NB4 (cell line): ENCODE data around the gene SLC6A2.

Experiments
- DNase-seq: peaks from one replicate; pipeline ENCODE4 v3.0.0; 2010; ENCODE audit warnings: low read depth
- H3K4me3 ChIP-seq: one replicate; pipeline ENCODE4 v1.5.1; 2011; ENCODE audit warnings: mild to moderate bottlenecking, low read depth, low read length, moderate library complexity
- MYC ChIP-seq: IDR thresholded peaks from 2 replicates; pipeline ENCODE4 v1.6.1; 2011; ENCODE audit warnings: low read depth, low read length
- POLR2A ChIP-seq: IDR thresholded peaks from 2 replicates; pipeline ENCODE4 v1.6.1; 2011; ENCODE audit warnings: mild to moderate bottlenecking; ENCODE audit not compliant: insufficient read length; ENCODE audit errors: extremely low read depth
- TF ChIP-seq, protein P1 (sequence below): IDR thresholded peaks from 2 replicates; pipeline ENCODE4 v1.6.1; 2011; ENCODE audit warnings: low read depth, low read length
- TF ChIP-seq, protein P2 (sequence below): IDR thresholded peaks from one replicate; pipeline ENCODE4 v1.5.1; 2012; ENCODE audit warnings: low read depth, low read length

The SLC6A2 gene

GRCh38 chr16:55695595-55695994, 39.8 kb downstream of the SLC6A2 start:
- TF ChIP-seq POLR2A (no peak), MYC (no peak)
- TF ChIP-seq, protein P1, sequence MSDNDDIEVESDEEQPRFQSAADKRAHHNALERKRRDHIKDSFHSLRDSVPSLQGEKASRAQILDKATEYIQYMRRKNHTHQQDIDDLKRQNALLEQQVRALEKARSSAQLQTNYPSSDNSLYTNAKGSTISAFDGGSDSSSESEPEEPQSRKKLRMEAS = no peak
- TF ChIP-seq, protein P2, sequence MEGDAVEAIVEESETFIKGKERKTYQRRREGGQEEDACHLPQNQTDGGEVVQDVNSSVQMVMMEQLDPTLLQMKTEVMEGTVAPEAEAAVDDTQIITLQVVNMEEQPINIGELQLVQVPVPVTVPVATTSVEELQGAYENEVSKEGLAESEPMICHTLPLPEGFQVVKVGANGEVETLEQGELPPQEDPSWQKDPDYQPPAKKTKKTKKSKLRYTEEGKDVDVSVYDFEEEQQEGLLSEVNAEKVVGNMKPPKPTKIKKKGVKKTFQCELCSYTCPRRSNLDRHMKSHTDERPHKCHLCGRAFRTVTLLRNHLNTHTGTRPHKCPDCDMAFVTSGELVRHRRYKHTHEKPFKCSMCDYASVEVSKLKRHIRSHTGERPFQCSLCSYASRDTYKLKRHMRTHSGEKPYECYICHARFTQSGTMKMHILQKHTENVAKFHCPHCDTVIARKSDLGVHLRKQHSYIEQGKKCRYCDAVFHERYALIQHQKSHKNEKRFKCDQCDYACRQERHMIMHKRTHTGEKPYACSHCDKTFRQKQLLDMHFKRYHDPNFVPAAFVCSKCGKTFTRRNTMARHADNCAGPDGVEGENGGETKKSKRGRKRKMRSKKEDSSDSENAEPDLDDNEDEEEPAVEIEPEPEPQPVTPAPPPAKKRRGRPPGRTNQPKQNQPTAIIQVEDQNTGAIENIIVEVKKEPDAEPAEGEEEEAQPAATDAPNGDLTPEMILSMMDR = no peak
- DNase-seq = no peak
- H3K4me3 ChIP-seq = no peak overlapping the region

DNA sequence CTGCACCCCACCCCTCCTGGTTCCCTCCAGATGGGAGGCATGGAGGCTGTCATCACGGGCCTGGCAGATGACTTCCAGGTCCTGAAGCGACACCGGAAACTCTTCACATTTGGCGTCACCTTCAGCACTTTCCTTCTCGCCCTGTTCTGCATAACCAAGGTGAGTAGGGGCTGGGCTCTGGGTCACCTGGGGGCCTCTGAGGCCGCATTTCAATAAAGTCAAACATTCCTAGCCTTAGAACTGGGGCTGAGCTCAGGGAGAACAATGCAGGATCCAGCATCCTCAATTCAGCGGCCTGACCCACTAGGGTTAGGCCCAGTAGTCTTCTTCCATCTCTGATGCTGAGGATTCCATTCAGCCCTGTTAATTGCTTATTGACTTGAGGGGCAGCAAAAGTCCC, 42.1 kb downstream of the SLC6A2 start:
- no peak overlapping the region for H3K4me3 ChIP-seq

DNA sequence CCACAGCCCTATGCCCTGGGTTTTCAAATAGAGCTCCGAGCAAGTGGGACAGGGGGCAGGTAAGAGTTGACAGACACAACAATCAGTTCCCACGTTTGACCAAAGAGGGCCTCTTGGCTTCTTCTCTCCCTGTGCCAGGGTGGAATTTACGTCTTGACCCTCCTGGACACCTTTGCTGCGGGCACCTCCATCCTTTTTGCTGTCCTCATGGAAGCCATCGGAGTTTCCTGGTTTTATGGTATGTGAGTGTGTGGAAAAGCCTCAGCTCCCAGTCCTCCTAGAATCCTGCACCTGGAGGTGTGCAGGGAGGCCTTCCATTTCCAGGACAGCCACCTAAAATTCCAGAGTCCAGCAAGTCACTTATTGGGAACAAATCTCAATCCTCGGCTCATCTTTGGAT, 42.5 kb downstream of the SLC6A2 start:
- H3K4me3 ChIP-seq = no peak overlapping the region
- TF ChIP-seq POLR2A = no peak
- TF ChIP-seq, protein P1 = no peak
- no peak for TF ChIP-seq MYC
- TF ChIP-seq, protein P2 = no peak

More for the DNA sequence above, 42.1 kb downstream of the SLC6A2 start:
- TF ChIP-seq MYC (no peak), POLR2A (no peak)
- TF ChIP-seq, protein P2 = no peak
- TF ChIP-seq, protein P1 = no peak
- no peak for DNase-seq

GRCh38 chr16:55698946-55699345, 43.2 kb downstream of the SLC6A2 start:
- no peak for DNase-seq
- TF ChIP-seq, protein P1 = no peak
- TF ChIP-seq, protein P2 = no peak
- TF ChIP-seq POLR2A = no peak
- TF ChIP-seq MYC = no peak
- no peak overlapping the region for H3K4me3 ChIP-seq

More for the DNA sequence above, 42.5 kb downstream of the SLC6A2 start:
- no peak for DNase-seq

DNA sequence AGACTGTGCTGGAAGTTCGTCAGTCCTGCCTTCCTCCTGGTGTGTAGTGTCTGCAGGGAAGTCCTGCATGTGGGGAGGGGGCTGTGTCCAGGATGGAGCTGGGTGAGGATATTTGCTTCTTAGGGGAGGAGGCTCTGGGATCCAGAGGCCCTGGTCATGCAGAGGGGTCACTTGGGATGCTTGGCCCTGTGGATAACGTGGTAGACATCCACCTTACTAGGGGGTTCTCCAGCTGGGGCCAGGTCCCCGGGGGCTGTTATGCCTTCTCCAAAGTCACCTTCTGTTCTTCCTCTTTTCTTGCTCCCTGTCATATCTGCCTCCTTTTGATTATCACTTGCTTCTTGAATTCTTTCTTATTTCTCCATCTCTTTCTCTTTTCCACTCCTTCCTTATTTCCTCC, 43.8 kb downstream of the SLC6A2 start:
- no peak overlapping the region for H3K4me3 ChIP-seq
- TF ChIP-seq, protein P2 = no peak
- no peak for TF ChIP-seq POLR2A
- no peak for TF ChIP-seq MYC
- TF ChIP-seq, protein P1 = no peak
- DNase-seq = no peak

DNA sequence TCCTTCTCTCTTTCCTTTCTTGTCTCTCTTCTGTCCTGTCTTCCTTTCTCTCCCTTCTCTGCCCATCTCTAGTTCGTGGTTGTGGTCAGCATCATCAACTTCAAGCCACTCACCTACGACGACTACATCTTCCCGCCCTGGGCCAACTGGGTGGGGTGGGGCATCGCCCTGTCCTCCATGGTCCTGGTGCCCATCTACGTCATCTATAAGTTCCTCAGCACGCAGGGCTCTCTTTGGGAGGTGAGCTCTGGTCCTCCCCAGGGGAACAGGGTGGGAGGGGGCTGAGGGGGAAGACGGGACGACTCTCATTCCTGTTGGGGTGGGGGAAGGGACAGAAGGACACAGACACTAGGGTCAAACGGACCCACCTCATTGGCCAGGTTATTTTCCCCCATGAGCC, 44.3 kb downstream of the SLC6A2 start:
- H3K4me3 ChIP-seq = no peak overlapping the region
- DNase-seq = no peak
- TF ChIP-seq POLR2A = no peak
